Fibroblast of skin of left quadriceps (primary cell): ENCODE data around the gene KCNC1.

Experiments
- DNase-seq, 2 experiments: peaks; one replicate each; pipeline ENCODE4 v3.0.0-alpha.2; 2013; ENCODE audit warnings: low read depth in 2 of 2

The KCNC1 gene

DNA sequence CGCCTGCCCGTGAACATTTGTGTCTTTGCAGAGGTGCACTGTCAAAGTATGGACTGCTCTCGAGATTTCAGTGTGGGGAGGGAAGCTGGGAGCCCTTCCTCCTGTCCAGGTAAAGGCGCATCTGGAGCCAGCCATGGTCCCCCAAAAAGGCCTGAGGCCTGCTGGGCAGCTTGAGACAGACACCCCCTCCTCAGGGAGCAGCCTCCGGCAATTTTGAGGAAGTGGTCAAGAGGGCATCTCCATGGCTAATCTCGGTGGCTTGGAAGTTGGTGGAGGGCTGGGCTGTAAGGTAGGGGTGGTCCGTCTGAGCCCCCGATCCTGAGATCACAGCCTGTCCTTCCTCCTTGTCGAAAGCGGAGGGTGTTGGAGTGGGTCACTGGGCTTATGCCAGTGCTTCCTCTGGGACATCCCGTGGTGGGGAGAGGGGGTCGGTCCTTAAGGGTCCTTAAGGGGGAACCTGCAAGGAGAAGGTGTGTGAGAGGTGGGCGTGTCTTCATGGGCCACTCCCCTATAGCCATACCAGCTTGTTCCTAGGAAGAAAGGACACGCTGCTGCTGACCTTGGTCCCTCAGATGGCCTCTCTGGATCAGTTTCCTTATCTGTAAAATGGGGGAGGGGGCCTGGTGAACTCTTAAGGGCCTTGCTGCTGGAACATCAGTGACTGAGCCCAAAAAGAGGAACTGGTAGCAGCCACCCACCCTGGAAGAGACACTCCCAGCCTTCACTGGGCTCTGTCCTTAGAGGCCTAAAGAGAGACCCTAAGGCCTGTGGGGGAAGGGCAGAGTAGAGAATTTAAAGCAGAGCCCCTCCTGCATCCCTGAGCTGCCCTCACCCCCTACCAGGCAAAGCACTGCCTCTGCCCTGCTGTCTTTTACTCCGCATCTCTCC, 2.6 kb downstream of the KCNC1 start:
- no peak for DNase-seq

DNA sequence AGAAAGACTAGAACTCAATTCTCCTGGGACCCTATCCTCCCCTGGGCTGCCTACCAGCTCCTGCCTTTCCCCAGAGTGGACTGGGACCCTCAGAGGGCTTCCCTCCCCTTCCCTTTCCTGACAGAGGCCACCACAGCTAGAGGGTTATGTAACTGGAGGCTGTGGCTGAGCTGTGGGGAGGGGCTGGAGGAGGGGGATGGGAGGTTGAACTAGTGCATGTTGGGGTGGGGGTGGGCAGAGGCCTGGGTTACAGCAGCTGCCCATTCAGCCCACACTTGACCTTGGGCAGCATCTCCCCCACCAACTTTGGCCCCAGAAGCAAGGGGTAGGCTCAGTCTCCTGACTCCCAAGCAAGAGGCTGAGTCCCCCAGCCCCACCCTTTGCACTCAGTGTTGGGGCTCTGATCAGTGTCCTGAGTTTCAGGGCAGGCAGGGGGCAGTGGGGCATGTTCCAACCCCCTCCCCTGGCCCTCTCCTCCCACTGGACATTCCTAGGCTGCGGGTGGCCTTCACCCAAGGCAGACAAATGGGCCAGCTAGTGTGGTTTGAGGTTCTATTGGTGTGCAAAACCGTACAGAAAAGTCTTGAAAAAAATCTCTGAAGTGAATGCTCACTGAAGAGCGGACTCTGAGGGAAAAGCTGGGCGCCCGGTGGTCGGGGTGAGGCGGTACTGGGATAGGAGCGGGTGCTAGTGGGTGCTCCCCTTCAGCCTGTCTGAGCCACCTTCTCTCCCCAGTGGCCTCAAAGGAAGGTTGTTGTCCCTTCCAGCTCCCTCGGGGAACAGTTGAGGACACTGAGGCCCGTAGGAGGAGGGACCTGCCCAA, 3.8 kb downstream of the KCNC1 start:
- no peak for DNase-seq

DNA sequence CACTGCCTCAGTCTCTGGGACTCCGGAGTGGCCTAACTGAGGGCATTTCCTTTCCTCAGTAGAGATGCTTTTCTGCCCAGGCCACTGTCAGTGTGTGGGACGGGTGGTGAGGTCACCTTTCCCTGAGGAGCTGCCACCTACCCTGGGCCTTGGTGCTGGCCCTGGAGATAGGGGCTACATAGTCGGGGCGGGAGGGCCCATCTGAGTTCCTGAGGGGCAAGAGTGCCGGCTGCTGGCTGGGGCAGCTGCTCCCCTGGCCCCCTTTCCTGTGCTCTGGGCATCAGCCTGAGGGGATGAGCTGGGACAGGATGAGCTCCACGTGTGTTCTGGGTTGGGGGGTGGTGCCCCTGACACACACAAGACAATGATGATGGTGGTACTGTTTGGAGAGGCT, 5.4 kb downstream of the KCNC1 start:
- no peak for DNase-seq

DNA sequence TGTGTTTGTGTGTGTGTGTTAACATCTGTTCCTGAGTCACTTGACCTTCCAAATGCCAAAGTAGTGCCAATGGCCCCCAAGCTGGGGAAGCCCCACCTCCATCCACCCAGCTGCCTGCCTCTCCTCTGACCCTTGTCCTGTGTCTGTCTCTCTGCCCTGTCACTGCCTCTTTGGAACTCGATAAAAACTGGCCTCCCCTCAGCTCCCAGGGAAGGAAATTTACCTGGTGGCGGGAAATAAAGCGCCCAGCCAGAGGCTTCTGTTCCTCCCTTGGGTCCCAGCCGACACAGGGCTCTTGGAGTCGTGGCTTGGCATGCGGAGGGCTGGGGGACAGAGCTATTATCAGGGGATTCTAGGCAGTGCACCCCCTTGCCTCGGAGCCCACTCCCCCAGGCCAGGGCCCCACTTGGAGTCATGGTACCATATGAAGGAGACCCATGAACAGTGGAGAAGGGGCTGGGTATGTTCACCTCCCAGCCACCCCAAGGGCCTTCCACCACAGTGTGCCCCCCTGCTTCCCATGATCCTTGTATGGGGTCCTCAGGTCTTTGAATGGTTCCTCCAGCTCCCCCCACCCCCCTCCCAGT, 6.2 kb downstream of the KCNC1 start:
- no peak for DNase-seq

DNA sequence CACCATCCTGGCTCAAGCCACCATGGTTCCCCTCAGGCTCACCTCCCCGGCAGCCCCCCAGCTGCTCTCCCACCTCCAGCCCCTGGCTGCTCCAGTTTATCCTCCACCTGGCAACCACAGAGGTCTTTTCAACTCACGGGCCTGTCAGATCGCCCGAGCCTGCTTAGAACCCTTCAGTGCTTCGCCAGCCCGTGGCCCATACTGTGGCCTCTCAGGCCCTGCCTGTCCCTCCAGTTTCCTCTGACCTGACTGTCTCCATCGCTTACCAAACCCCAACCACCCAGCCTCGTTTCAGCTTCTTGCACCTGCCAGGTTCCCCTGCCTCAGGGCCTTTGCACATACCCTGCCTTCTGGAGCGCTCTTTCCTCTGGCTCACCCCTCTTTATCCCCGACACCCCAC, 6.9 kb downstream of the KCNC1 start:
- DNase-seq: no peak

DNA sequence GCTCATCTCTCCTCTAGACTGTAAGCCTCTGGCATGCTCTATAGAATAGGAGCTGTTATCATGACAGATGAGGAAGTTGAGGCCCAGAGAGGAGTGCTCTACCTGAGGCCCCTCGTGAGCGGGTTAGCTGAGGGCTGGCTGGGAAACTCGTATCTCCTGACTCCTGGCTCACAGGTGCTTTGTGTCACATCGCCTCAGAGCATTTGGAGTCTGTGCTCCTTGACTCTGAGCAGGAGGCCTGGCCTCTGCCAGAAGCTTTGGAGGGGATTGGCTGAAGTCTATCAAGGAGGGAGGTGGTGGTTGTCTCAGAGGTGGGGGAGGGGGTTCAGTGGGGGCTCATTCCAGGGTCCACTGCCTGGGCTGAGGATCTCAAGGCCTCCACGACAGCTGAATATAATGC, 7.4 kb downstream of the KCNC1 start:
- DNase-seq: no peak

DNA sequence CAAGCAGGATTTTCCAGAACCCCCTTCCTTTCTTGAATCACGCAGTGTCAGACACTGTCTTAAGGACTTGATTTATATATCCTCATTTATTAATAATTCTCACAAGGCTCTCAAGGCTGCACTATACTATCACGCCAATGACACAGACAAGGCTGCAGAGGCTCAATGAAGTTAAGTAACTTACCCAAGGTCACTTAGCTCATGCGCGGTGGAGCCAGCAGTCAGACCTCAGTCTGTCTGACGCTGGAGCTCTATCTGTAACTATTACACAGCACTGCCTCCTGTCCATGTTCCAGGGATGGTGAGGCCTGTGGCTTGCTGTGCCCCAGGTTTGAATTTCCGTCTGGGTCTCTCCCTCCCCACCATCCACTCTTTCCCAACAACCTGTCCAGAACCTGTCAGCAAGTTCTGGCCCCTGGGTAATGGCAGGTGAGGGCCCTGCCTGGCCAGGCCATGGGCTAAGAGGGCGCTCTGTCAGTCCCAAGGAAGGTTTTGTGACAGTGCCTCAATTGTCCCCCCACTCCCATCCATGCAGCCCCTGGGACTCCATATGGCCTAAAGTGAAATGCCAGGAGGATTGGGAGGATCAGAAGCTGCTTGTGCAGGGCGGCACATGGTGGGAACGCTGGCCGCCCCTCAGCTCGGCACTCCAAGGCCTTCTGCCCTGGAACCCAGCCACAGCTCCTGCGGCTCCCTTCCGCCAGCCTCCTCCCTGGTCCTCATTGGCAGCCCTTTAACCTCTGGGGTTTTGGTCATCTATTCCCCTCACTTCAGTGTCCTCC, 8.6 kb downstream of the KCNC1 start:
- no peak for DNase-seq

DNA sequence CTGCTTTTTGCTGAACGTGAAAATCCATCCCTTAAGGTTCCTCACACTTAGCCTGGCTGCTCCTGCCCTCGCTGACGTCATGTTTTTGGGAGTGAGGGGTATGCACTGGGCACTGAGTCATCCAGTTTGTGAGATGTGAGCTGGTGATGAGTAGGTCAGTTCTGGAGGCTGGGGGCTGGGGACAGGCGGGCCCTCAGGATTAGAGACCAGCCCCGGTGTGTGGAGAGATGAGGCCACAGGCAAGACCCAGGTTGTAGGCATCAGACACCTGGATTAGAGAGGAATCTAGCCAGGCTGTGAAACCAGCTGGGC, 9.2 kb downstream of the KCNC1 start:
- peak in 1 of 2 experiments; percentile 26 for DNase-seq

DNA sequence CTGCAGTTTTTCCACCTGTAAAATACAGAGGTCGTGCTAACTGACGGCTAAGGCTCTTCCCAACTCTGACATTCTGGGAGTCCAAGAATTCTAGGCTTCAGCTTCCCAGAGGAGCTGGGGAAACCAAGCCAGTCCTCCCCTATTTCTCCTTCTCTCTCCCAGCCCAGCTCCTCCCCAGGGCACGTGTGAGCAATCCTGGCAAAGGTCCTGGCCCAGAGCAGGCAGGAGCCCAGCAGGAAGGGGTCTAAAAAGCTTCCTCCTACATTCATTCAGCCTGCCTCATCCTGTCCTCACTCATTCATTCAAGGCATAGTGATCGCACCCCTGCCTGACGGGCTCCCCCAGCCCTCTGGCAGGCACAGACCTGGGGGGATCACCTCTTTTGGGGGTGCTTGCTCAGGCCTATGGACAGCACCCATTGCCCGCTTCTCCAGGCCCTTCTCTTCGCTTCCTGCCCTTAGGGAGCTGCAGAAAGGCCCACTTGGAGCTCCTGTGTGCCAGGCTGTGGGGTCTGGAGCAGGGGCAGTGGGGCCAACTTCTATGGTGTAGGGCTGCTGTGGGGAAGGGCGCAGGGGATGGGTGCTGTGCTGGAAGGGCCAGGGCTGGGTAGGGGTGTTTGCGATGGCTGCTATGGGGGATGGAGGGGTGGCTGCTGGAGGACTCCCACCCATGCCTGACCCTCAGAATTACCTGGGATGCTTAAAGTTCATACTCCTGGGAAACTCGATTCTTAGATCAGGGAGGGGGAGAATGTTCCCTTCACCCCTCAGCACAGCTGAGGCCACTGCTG, 9.8 kb downstream of the KCNC1 start:
- no peak for DNase-seq

DNA sequence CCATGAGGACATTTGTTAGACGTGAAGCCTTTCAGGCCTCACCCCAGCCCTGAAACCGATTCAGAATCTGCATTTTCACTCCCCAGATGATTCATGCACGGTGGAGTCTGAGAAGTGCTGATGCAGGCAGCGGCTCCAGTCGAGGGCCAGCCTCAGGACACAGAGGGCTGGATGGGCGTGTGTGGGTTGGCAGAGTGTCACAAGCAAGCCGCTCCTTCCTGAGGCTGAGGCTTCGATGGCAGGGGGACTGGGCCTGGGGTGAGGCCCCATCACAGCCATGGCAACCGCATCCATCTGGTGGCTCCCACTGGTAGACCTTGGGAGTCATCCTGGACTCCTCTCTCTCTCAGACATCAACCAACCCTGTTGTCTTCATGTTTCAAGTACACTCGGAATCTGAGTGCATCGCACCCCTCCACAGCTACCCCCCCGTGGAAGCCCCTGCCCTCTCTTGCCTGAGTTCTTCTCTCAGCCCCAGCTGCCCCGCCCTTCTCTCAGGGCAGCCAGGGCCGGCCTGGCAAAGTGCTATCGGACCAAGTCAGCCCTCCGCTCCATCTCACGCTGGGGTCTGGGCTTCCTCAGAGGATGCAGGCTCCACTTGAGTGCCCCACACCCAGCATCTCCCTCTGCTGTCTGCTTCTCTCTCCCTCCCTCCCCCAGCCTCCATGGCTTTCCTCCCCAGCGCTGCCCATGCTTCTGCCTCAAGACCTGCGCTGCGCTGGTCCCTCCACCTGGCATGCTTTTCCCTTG, 10.6 kb downstream of the KCNC1 start:
- no peak for DNase-seq

DNA sequence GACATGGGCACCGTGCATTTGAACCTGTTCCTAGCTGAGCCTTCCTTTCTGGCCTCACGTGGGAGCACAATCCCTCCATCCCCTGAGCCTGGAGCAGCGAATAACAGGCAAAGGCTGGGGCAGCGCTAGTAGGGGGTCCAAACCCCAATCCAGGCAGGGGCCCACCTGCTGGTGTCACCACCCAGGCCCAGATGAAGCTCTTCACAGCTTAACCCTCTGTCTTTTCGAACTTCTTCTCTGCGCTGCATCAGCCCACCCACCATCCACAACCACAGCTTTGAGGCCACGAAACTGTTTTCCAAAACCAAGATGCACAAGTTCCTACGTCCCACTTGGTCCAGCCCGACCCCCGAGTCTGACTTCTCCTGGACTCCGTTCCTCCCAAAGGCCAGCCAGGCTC, 11.5 kb downstream of the KCNC1 start:
- DNase-seq: no peak

DNA sequence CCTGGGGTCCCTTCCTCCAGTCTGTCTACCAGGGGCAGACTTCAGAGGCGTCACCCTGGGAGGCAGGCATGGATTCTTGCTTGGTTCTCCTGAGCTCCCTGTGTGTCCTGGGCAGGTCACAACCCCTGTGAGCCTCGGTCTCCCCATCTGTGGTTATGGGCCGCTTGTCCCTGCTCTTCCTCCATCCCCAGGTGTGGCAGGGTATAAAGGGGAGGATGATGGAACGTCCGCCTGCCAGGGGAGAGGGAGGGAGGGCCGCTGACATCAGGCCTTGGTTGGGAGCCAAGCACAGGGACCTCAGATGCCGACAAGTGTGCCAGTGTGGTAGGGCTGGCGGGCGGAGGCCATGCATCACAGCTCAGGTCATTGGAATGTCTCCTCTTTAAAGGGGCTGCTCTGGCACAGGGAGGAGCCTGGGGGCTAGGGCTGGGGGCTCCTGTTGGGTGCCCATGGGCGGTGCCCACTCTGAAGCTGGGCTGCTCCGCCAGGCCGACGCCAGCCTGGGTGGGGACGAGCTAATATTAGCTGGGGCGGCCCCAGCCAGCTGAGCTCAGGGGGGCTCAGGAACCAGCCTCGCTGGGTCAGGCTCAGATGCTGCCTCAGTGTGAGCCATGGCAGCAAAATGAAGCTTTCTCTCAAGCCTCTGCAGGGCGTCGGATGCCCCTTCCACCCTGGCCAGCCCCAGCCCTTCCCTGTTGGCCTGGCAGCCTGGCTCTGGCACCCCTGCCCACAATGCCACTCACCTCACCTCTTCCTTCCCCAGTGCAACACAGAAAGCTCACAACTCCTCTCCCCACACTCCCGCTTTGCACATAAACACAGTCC, 12.8 kb downstream of the KCNC1 start:
- no peak for DNase-seq

DNA sequence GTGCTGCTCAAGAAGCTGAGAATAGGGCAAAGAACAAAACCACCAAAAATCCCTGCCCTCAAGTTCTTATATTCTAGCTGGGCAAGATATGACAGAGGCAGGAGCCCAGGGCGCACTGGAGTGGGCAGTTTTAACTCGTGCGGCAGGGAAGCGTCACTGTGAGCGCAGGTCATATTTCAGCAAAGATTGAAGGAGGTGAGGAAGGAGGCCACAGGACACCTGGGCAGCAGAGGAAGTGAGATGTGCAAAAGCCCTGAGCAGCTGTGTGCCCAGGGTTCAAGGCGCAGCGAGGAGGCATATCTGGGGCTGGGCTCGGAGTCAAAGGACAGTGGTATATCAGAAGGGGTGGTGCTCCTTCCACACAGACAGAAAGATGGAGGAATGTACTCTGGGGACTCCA, 13.5 kb downstream of the KCNC1 start:
- DNase-seq: no peak

DNA sequence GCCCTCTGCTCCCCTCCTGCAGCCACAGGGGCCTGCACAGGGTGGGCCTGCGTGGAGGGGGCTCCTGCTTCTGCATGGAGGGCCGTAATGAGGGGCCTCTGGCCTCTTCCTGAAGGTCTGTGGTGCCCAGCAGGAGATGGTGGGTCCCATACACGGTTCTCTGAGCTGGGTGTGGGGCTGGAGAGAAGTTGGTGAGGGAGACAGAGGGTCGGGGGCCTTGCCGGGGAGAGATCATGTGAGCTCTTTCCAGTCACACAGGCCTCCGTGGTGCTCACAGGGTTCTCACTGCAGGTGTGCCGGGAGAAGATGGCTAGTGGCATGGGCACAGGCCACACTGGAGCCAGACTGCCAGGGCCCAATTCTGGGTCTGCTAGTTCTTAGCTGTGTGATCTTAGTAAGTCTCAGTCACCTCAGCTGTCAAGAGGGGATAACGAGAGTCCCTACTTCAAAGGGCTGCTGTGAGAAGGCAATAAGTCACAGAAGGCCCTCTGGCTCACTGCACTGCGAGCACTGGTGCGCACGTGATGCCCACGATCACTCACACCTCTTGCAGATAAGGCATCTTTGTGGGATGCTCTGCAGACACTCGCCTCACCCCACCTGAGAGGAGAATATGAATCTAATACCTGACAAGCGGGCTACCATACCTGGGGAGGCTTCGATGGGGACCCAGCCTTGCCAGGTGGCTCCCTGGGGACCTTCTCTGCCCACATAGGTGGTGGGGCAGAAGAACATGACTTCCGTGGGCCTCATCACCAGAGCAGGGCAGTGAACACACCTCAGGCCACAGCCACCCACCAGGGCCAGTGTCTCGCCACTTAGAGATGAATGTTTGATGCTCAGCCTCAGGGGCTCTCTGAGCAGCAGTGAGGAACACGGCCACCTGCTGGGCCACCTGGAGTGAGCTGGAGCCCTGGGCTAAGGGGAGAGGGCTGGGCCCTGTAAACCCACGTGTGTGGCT, 14.5 kb downstream of the KCNC1 start:
- DNase-seq: no peak

DNA sequence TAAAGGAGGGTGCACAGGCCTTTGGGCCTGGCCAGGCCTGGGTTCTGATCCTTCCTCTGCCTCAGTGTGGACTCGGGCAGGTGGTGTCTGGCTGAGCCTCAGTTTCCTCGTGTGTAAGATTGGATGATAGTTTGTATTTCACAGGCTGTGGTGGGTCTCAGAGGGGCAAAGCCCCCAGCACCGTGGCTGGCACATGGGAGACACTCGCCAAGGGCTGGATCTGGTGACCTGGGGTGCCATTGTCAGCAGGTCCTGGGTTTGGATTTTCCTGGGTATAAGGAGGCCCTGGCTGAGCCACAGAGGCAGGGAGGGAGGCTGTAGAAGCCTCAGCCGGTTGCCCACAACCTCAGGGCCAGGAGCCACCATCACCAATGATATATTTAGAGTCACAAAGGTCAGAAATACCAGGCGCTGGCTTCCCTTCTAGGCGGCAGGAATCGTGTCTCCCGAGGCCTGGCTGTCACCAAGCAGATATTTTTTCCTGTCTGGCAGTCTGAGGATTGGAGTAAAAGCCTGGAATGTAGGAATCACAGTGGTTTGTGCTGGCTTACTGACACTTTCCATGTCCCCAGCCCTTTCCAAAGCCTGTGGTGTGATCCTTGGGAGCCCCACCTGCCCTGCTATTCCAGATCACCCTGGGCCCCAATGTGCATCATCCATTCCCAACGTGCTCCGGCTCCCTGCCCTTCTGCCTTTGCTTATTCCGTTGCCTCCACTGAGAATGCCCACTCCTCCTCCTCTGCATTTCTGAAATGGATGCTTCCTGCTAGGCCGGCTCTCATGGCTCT, 15.6 kb downstream of the KCNC1 start:
- no peak for DNase-seq

DNA sequence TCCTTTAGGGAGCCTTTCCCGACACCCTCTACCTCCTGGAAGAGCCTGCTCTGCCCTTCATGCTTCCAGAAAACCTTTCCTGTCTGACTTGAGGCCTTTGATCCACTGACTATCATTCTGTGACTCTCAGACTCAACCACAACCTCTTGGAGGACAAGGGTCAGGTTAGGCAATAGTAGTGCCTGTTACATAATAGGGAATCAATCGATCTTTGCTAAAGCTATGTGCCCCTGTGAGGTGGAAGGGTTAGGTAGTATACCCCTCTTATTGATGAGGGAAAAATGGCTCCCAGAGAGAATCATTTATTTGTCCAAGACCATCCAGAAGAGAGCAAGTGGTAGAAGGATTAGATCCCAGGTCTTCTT, 16.2 kb downstream of the KCNC1 start:
- DNase-seq: no peak

DNA sequence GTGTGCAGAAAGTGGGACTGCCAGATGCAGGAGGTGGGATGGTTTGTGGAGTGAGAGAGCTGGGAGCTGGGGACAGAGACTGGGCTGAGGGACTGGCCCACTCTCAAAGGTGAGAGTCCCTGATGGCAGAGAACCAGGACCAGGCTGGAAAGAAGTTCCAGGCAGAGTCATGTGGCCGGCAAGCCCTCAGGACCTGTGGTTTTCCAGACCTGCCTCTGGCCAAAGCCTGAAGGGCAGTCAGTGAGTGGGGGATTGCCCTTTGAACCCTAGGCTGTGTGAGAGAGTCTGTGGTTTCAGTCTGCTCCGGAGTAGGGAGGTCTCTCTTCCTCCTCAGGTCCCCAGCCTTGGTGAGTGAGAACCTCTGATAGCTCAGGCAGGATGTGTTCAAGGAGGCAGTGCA, 17.0 kb downstream of the KCNC1 start:
- no peak for DNase-seq

DNA sequence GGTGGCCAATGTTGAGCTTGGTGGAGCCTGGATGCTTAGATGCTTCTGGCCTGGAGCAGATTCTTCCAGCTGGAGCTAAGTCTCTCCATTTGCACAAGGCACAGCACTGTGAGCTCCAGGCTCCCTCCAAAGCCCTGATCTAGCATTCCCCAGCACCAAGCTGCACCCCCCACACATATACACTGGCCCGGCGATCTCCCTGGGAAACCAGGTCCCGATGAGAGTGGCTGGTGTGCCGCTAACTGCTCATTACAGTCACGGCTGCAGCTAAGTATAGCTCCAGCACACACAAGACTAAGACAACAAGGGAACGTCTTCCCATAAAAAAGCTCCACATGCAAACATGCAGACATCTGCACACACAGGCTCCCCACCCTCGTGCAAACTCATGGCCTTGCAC, 17.6 kb downstream of the KCNC1 start:
- no peak for DNase-seq
